SK-N-MC (cell line): Measurements from ENCODE around the gene MREG.

Experiments
- EZH2 ChIP-seq: fragments of 200-600 bp; sonication (generic); IDR thresholded peaks from one replicate; pipeline ENCODE4 v1.6.1; 2017; ENCODE audit warnings: antibody characterized with exemption
- FOXP2 ChIP-seq: optimal IDR thresholded peaks from 2 replicates; pipeline ENCODE3; 2011; ENCODE audit warnings: mild to moderate bottlenecking, moderate library complexity; ENCODE audit not compliant: insufficient read depth; ENCODE audit errors: extremely low read length, control extremely low read depth
- POLR2AphosphoS5 ChIP-seq: IDR thresholded peaks from 2 replicates; pipeline ENCODE4 v1.6.1; 2012; ENCODE audit warnings: mild to moderate bottlenecking, low read depth, low read length, borderline replicate concordance

GRCh38 chr2:216049452-216049851 lies 36.1 kb upstream of the MREG start:
- TF ChIP-seq POLR2AphosphoS5: no peak
- no peak for TF ChIP-seq EZH2
- TF ChIP-seq FOXP2: no peak
